Pancreas (tissue), 10 donors: ENCODE data around the gene OR5A2. TPM values are rescaled to one million over a fixed set of nuclear protein-coding genes. Genes with fewer than 3 reads are reported as not detected.
A peak's percentile ranks its signal among the peaks of the same experiment; 100 is the strongest.

Source experiments
- ATAC-seq, 4 donors: fragments of 200-7000 bp; cut with Tn5 transposase; one replicate each; pipeline versions ENCODE4 v1.8.0 to v1.9.1; 2020; ENCODE audit warnings: mild to moderate bottlenecking in 4 of 4, moderate library complexity in 4 of 4
- DNase-seq, 6 donors: peaks; one replicate each; pipeline ENCODE4 v3.0.0-alpha.2; 2020
- FAIRE-seq: peaks from 2 replicates; lab custom pipeline; 2012; peaks lifted over from hg19 to GRCh38; lab: Jason Lieb, UNC
- H3K27ac ChIP-seq, 4 donors: fragments of 200-600 bp; sonication (generic); 1 replicate in 3 of 4; 2 replicates in 1 of 4; pipeline versions ENCODE4 v1.5.0 to v1.8.0; 2020
- H3K27me3 ChIP-seq, 4 donors: fragments of 200-600 bp; one replicate each; pipeline ENCODE4 v1.8.0; 2021
- H3K36me3 ChIP-seq, 3 donors: fragments of 200-600 bp; sonication (generic) in 1 of 3; one replicate each; pipeline versions ENCODE4 v1.5.0 to v1.8.0; 2020 to 2021
- H3K4me1 ChIP-seq, 3 donors: fragments of 200-600 bp; one replicate each; pipeline ENCODE4 v1.8.0; 2021
- H3K4me3 ChIP-seq, 4 donors: fragments of 200-600 bp; sonication (generic) in 2 of 4; one replicate each; pipeline versions ENCODE4 v1.5.0 to v1.8.0; 2020 to 2021
- H3K9me3 ChIP-seq, 4 donors: fragments of 200-600 bp; one replicate each; pipeline ENCODE4 v1.8.0; 2021
- WGBS, 2 donors: extraction: QIAGEN DNeasy Blood & Tissue Kit; methylation state at CpG; one replicate each; pipeline ENCODE4 v1.1.7; 2013; 5-methylcytosine and 5-hydroxymethylcytosine counted together
- intact Hi-C, 3 donors: fragments of 100-400 bp; cut with DNase I; formaldehyde crosslinking; loops; one replicate each; pipeline versions ENCODE4 v1.11.1 to v1.14.2; 2022
- polyA plus RNA-seq, 2 donors: library from polyadenylated mRNA; stranded (reverse); fragments of 200-250 nt; gene quantifications; one replicate each; pipeline ENCODE4 v1.2.3, GENCODE V29; 2013
- total RNA-seq, 6 donors: library from RNA; stranded (reverse); fragmentation: NEBNext Ultra II Directional in 4 of 6; extraction: Animal tissue kit (Norgen Biotek cat#: 25700) in 4 of 6; gene quantifications; one replicate each; pipeline versions ENCODE4 v1.2.1 to v1.2.4, GENCODE V29; 2021 to 2023
- TF ChIP-seq, protein P1 (sequence below), 4 donors: fragments of 200-600 bp; sonication (generic) in 3 of 4; IDR thresholded peaks; one replicate each; pipeline versions ENCODE4 v1.5.0 to v1.8.0; 2021; ENCODE audit warnings: antibody characterized with exemption in 4 of 4
- donor health status: healthy with polysubstance abuse.
- donor health status: DM: no; HTN: no; CAD: no; lungs with moderate emphysema.
- donor health status: DM: no; HTN: no; CAD: no.
- donor health status: control.
- donor health status: control.
- donor health status: Bipolar disorder and iron deficiency.
- donor health status: DM: yes; HTN: yes; CAD: no.
- donor health status: DM: no; HTN: no; CAD: no.
- donor health status: DM: no; HTN: no; CAD: no.
- donor health status: DM: yes; HTN: yes; CAD: no.

OR5A2 gene
- total and polyA plus RNA-seq, 8 donors = under 0.01 TPM; not detected in 7

DNA sequence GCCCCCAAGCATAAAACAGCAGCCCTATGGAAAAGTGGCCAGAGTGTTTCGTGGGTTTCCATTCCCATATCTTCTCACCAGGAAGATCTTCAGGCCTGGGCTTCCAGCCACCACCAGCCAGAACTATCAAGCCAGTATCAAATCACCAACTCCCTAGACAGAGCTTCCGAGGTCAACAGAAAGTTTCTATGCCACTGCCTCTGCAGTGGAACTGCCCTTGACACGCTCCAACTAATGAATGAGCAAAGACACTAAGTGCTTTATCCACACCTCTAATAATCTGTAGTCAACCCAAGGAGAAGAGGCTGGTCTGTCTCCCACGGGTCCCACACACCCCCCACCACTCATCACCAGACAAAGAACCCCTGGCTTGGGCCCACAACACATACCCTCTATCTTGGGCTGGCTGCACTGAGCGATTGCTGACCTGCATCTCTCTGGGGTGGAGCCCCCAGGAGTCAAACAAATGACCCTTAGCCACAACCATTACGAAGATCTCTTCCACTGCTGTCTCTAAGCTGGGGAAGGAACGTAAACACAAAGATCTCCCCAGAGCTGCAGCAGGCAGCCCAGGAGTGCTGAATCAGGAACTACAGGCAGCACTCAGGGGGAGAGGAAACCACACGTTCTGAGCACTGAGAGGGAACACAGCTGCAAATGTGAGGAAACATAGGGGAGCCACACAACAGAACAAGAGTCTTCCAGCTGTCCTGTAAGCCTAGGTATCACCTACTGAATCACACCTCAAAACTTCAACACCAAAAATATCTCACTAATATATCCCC, 57.8 kb downstream of the OR5A2 start:
- TF ChIP-seq, protein P1, sequence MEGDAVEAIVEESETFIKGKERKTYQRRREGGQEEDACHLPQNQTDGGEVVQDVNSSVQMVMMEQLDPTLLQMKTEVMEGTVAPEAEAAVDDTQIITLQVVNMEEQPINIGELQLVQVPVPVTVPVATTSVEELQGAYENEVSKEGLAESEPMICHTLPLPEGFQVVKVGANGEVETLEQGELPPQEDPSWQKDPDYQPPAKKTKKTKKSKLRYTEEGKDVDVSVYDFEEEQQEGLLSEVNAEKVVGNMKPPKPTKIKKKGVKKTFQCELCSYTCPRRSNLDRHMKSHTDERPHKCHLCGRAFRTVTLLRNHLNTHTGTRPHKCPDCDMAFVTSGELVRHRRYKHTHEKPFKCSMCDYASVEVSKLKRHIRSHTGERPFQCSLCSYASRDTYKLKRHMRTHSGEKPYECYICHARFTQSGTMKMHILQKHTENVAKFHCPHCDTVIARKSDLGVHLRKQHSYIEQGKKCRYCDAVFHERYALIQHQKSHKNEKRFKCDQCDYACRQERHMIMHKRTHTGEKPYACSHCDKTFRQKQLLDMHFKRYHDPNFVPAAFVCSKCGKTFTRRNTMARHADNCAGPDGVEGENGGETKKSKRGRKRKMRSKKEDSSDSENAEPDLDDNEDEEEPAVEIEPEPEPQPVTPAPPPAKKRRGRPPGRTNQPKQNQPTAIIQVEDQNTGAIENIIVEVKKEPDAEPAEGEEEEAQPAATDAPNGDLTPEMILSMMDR (IDR thresholded peaks at IDR 0.05) = no peak
- no peak for FAIRE-seq
- H3K9me3 ChIP-seq = no peaks in the 10 kb centered on the region
- no peak overlapping the region for H3K27ac ChIP-seq
- H3K4me3 ChIP-seq = no peak overlapping the region
- no peaks in the 10 kb centered on the region for H3K36me3 ChIP-seq
- DNase-seq = no peak
- H3K4me1 ChIP-seq = no peaks in the 10 kb centered on the region
- WGBS, 2 donors = 64 to 74% methylated on average over 8 of the region's 8 CpGs
- intact Hi-C loops = no loop called here
- ATAC-seq = peak in 2 of 4 donors; percentile 54 to 60
- H3K27me3 ChIP-seq = no peaks in the 10 kb centered on the region

Other genes with a start within 250 kb of the OR5A2 start
- gene MPEG1, start 213.5 kb downstream of the OR5A2 start, total RNA-seq = 1 to 10 TPM in 5 of 6 donors, under 1 TPM in 1; 0.51 to 7.1 (median 3.4) TPM
- under 1 TPM; 0.68 to 0.92 TPM for gene MPEG1, start 213.5 kb downstream of the OR5A2 start, polyA plus RNA-seq
- not detected for gene OR5AN1, start 67.5 kb downstream of the OR5A2 start, total RNA-seq
- gene OR5AN1, start 67.5 kb downstream of the OR5A2 start, polyA plus RNA-seq = not detected
- gene OR5A1, start 10.1 kb upstream of the OR5A2 start, total RNA-seq = not detected
- not detected for gene OR5A1, start 10.1 kb upstream of the OR5A2 start, polyA plus RNA-seq
- gene OR4D6, start 30.5 kb upstream of the OR5A2 start, total RNA-seq = not detected
- gene OR4D6, start 30.5 kb upstream of the OR5A2 start, polyA plus RNA-seq = not detected
- not detected for gene OR4D10, start 46.9 kb upstream of the OR5A2 start, total RNA-seq
- not detected for gene OR4D10, start 46.9 kb upstream of the OR5A2 start, polyA plus RNA-seq
- not detected for gene OR4D11, start 77.2 kb upstream of the OR5A2 start, total RNA-seq
- gene OR4D11, start 77.2 kb upstream of the OR5A2 start, polyA plus RNA-seq = not detected
- not detected for gene OR4D9, start 85.1 kb upstream of the OR5A2 start, total RNA-seq
- not detected for gene OR4D9, start 85.1 kb upstream of the OR5A2 start, polyA plus RNA-seq
- 10 to 100 TPM; 32.8 to 39.7 (median 35.8) TPM for gene OSBP, start 189.4 kb upstream of the OR5A2 start, total RNA-seq
- gene OSBP, start 189.4 kb upstream of the OR5A2 start, polyA plus RNA-seq = 10 to 100 TPM; 12.4 to 23.5 TPM
- 10 to 100 TPM in 2 of 6 donors, 1 to 10 TPM in 4; 6.5 to 12.9 (median 8.1) TPM for gene PATL1, start 242.6 kb upstream of the OR5A2 start, total RNA-seq
- 1 to 10 TPM; 4.5 to 6.8 TPM for gene PATL1, start 242.6 kb upstream of the OR5A2 start, polyA plus RNA-seq